Measurements from ENCODE around the gene RAC3. TPM values are rescaled to one million over a fixed set of nuclear protein-coding genes. Genes with fewer than 3 reads are reported as not detected.

RAC3 gene
- total RNA-seq, 1 donor from 2014 or later = 0.82 TPM

GRCh38 chr17:82000803-82001570 lies 30.5 kb upstream of the RAC3 start:
- intact Hi-C loops (cut with micrococcal nuclease) = no loop called here
- no peak for TF ChIP-seq CTCF (IDR thresholded peaks at IDR 0.05; ENCODE audit: borderline replicate concordance)
- H3K4me1 ChIP-seq = peaks cover 29% of the 10 kb centered on the region
- H3K36me3 ChIP-seq = peaks cover 13% of the 10 kb centered on the region
- no peak overlapping the region for H3K4me3 ChIP-seq
- H3K27ac ChIP-seq (replicated peaks) = no peak overlapping the region
- no peak for DNase-seq
- H3K27me3 ChIP-seq (ENCODE audit: low read depth) = no peaks in the 10 kb centered on the region
- no peaks in the 10 kb centered on the region for H3K9me3 ChIP-seq (replicated peaks)

- no peak for TF ChIP-seq CTCF (IDR thresholded peaks at IDR 0.05; ENCODE audit: borderline replicate concordance)
- H3K27ac ChIP-seq (replicated peaks) = no peak overlapping the region
- no peaks in the 10 kb centered on the region for H3K9me3 ChIP-seq (replicated peaks)
- DNase-seq = no peak
- no peaks in the 10 kb centered on the region for H3K27me3 ChIP-seq (ENCODE audit: low read depth)
- H3K4me3 ChIP-seq = no peak overlapping the region
- H3K4me1 ChIP-seq = peaks cover 35% of the 10 kb centered on the region
- H3K36me3 ChIP-seq = peaks cover 7% of the 10 kb centered on the region
- intact Hi-C loops (cut with micrococcal nuclease) = no loop called here
Measured at GRCh38 chr17:82001571-82002056, 29.9 kb upstream of the RAC3 start.

GRCh38 chr17:82003411-82004381 lies 27.8 kb upstream of the RAC3 start:
- H3K27ac ChIP-seq (replicated peaks) = no peak overlapping the region
- H3K36me3 ChIP-seq = no peaks in the 10 kb centered on the region
- TF ChIP-seq CTCF (IDR thresholded peaks at IDR 0.05; ENCODE audit: borderline replicate concordance) = no peak
- no peaks in the 10 kb centered on the region for H3K9me3 ChIP-seq (replicated peaks)
- H3K4me1 ChIP-seq = peaks cover 51% of the 10 kb centered on the region
- no peak overlapping the region for H3K4me3 ChIP-seq
- H3K27me3 ChIP-seq (ENCODE audit: low read depth) = no peaks in the 10 kb centered on the region
- no peak for DNase-seq
- intact Hi-C loops (cut with micrococcal nuclease) = no loop called here

GRCh38 chr17:82004517-82005455 lies 26.7 kb upstream of the RAC3 start:
- intact Hi-C loops (cut with micrococcal nuclease) = no loop called here
- no peak for DNase-seq
- Histone ChIP-seq H3K4me3 (no peak overlapping the region), H3K27me3 (ENCODE audit: low read depth) (no peaks in the 10 kb centered on the region), H3K27ac (replicated peaks) (no peak overlapping the region), H3K9me3 (replicated peaks) (no peaks in the 10 kb centered on the region), H3K4me1 (peaks cover 61% of the 10 kb centered on the region), H3K36me3 (no peaks in the 10 kb centered on the region)
- TF ChIP-seq CTCF (IDR thresholded peaks at IDR 0.05; ENCODE audit: borderline replicate concordance) = no peak
